PC-9 (cell line): ENCODE results near the gene TMEM273.

Experiments used
- CTCF ChIP-seq: fragments of 200-600 bp; sonication (generic); conservative IDR thresholded peaks from 2 replicates; pipeline ENCODE4 v1.6.1; 2017; ENCODE audit warnings: mixed run types, antibody characterized with exemption, mild to moderate bottlenecking, moderate library complexity
- EZH2 ChIP-seq: fragments of 200-600 bp; sonication (generic); IDR thresholded peaks from 2 replicates; pipeline ENCODE4 v1.8.0; 2017; ENCODE audit warnings: antibody characterized with exemption, low read depth

- TF ChIP-seq EZH2 (no peak), CTCF (no peak)
Measured at GRCh38 chr10:49212076-49212475, 23.9 kb upstream of the TMEM273 start.
